ENCODE data around the gene LGALS9B.
"Not testable (repeated sequence)": the region's sequence is repeated elsewhere in the genome, so short reads cannot be mapped to it uniquely, and the experiment has no call there.

DNA sequence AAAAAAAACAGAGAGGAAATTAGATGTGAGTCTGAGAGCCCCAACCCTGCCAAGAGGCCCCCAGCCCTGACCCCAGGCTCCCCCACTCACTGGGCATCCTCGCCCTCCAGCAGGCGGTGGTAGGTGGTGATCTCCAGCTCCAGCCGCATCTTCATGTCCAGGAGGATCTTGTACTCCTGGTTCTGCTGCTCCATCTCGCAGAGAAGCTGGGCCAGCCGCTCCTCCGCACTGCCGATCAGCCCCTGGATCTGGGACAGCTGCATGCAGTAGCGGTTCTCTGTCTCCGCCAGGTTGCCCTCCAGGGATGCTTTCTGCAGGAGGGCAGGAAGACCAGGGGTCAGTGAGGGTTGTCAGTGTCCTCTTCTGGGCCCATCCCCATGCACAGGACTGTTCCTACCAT lies 46.2 kb upstream of the LGALS9B start:
- TF ChIP-seq, protein P1, sequence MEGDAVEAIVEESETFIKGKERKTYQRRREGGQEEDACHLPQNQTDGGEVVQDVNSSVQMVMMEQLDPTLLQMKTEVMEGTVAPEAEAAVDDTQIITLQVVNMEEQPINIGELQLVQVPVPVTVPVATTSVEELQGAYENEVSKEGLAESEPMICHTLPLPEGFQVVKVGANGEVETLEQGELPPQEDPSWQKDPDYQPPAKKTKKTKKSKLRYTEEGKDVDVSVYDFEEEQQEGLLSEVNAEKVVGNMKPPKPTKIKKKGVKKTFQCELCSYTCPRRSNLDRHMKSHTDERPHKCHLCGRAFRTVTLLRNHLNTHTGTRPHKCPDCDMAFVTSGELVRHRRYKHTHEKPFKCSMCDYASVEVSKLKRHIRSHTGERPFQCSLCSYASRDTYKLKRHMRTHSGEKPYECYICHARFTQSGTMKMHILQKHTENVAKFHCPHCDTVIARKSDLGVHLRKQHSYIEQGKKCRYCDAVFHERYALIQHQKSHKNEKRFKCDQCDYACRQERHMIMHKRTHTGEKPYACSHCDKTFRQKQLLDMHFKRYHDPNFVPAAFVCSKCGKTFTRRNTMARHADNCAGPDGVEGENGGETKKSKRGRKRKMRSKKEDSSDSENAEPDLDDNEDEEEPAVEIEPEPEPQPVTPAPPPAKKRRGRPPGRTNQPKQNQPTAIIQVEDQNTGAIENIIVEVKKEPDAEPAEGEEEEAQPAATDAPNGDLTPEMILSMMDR (IDR thresholded peaks at IDR 0.05; ENCODE audit: low read depth, low read length, missing input control), result not testable (repeated sequence)
- TF ChIP-seq, protein P2, sequence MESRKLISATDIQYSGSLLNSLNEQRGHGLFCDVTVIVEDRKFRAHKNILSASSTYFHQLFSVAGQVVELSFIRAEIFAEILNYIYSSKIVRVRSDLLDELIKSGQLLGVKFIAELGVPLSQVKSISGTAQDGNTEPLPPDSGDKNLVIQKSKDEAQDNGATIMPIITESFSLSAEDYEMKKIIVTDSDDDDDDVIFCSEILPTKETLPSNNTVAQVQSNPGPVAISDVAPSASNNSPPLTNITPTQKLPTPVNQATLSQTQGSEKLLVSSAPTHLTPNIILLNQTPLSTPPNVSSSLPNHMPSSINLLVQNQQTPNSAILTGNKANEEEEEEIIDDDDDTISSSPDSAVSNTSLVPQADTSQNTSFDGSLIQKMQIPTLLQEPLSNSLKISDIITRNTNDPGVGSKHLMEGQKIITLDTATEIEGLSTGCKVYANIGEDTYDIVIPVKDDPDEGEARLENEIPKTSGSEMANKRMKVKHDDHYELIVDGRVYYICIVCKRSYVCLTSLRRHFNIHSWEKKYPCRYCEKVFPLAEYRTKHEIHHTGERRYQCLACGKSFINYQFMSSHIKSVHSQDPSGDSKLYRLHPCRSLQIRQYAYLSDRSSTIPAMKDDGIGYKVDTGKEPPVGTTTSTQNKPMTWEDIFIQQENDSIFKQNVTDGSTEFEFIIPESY (IDR thresholded peaks at IDR 0.05), result not testable (repeated sequence)
- TF ChIP-seq, protein P3, sequence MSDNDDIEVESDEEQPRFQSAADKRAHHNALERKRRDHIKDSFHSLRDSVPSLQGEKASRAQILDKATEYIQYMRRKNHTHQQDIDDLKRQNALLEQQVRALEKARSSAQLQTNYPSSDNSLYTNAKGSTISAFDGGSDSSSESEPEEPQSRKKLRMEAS (IDR thresholded peaks at IDR 0.05), result not testable (repeated sequence)
- not testable (repeated sequence) for TF ChIP-seq EGR1 (IDR thresholded peaks at IDR 0.05; ENCODE audit: low read depth in 2 of 2); GABPA (IDR thresholded peaks at IDR 0.05 in 1 of 2, conservative IDR thresholded peaks at IDR 0.05 in 1 of 2)
